ENCODE data around the gene PEX11G.

- no peak for TF ChIP-seq HDGF (IDR thresholded peaks at IDR 0.05; ENCODE audit: borderline replicate concordance)
- no peak for TF ChIP-seq TARDBP (IDR thresholded peaks at IDR 0.05)
- no peak for TF ChIP-seq NFRKB (IDR thresholded peaks at IDR 0.05)
- no peak for TF ChIP-seq SP1 (IDR thresholded peaks at IDR 0.05)
- no peak for TF ChIP-seq ELF4 (IDR thresholded peaks at IDR 0.05)
- TF ChIP-seq FOXM1 (IDR thresholded peaks at IDR 0.05; ENCODE audit: borderline replicate concordance): no peak
Measured at GRCh38 chr19:7533925-7534480, 45.2 kb upstream of the PEX11G start.
